PC-9 (cell line): ENCODE measurements around the gene IL15.

Experiments
- EZH2 ChIP-seq: fragments of 200-600 bp; sonication (generic); IDR thresholded peaks from 2 replicates; pipeline ENCODE4 v1.8.0; 2017; ENCODE audit warnings: antibody characterized with exemption, low read depth
- TF ChIP-seq, protein P1 (sequence below): fragments of 200-600 bp; sonication (generic); conservative IDR thresholded peaks from 2 replicates; pipeline ENCODE4 v1.6.1; 2017; ENCODE audit warnings: mixed run types, antibody characterized with exemption, mild to moderate bottlenecking, moderate library complexity

GRCh38 chr4:141676087-141676670, 39.8 kb downstream of the IL15 start:
- TF ChIP-seq, protein P1, sequence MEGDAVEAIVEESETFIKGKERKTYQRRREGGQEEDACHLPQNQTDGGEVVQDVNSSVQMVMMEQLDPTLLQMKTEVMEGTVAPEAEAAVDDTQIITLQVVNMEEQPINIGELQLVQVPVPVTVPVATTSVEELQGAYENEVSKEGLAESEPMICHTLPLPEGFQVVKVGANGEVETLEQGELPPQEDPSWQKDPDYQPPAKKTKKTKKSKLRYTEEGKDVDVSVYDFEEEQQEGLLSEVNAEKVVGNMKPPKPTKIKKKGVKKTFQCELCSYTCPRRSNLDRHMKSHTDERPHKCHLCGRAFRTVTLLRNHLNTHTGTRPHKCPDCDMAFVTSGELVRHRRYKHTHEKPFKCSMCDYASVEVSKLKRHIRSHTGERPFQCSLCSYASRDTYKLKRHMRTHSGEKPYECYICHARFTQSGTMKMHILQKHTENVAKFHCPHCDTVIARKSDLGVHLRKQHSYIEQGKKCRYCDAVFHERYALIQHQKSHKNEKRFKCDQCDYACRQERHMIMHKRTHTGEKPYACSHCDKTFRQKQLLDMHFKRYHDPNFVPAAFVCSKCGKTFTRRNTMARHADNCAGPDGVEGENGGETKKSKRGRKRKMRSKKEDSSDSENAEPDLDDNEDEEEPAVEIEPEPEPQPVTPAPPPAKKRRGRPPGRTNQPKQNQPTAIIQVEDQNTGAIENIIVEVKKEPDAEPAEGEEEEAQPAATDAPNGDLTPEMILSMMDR, result no peak
- no peak for TF ChIP-seq EZH2
